ENCODE measurements around the gene TMA7.

DNA sequence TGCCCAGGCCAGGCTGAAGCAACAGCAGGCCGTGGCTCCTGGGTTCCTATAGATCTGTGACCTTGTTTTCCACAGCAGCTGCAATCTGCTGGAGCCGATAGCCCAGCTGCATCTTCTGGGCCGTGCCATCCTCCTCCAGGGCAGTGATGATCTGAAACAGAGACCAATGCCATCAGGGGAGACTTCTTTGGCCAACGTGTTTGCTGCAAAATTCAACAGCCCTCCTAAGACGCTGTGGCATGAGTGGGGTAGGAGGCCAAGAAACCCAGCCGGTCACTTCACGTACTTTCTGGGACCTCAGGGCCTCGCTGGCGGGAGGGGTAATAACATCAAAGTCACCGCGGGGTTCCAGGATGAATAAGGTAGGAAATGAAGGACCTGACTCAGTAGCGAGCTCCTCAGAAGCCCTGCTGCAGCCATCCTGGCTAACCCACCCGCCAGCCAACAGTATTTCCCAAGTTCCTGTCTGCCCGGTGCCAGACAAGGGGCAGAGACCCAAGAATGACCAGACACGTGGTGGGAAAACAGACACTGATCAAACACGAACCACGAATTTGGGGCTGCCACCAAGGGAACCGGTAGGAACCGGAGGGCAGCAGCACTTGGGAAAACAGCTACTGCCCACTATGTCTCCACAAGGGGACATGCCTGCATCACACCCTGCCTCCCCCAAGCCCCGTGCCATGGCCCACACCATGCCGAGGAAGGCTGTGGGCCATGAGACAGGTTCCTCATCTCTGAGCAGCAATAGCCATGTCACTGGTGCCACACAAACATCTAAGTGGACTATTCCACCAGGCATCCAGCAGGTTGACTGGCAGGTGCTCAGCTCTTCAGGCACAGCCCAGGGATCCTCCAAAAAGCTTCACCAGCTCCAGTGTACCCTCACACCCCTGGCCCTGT lies 35.4 kb upstream of the TMA7 start:
- TF ChIP-seq ZNF232 (CRISPR knock-in tag; IDR thresholded peaks at IDR 0.05), result no peak
- no peak for TF ChIP-seq HSF4 (CRISPR knock-in tag; IDR thresholded peaks at IDR 0.05; ENCODE audit: borderline replicate concordance)
- no peak for TF ChIP-seq CEBPB (tag; IDR thresholded peaks at IDR 0.05)
- no peak for TF ChIP-seq EZH2 (IDR thresholded peaks at IDR 0.05; ENCODE audit: borderline replicate concordance, low read depth, low read length)
- no peak for TF ChIP-seq ZBTB33 (CRISPR knock-in tag; IDR thresholded peaks at IDR 0.05)
- no peak for TF ChIP-seq SMARCC2 (IDR thresholded peaks at IDR 0.05; ENCODE audit: low read depth)
- TF ChIP-seq CTCF (IDR thresholded peaks at IDR 0.05 in 2 of 3, conservative IDR thresholded peaks at IDR 0.05 in 1 of 3; ENCODE audit: insufficient read depth in 2 of 3, low read depth in 1 of 3, low read length in 3 of 3), result no peak
- no peak for TF ChIP-seq CEBPG (CRISPR knock-in tag; IDR thresholded peaks at IDR 0.05)
- TF ChIP-seq CEBPG (tag; conservative IDR thresholded peaks at IDR 0.05 in 1 of 2, IDR thresholded peaks at IDR 0.05 in 1 of 2), result no peak
- no peak for TF ChIP-seq BCOR (IDR thresholded peaks at IDR 0.05)
- no peak for TF ChIP-seq ZNF766 (CRISPR knock-in tag; conservative IDR thresholded peaks at IDR 0.05)

Data from K562 (cell line).